H1 (cell line): ENCODE results near the gene GNB1L. TPM values are rescaled to one million over a fixed set of nuclear protein-coding genes. Genes with fewer than 3 reads are reported as not detected.

Source experiments
- CTCF ChIA-PET: fragments of 300-600 bp; sonication (Branson Sonifier 250); formaldehyde crosslinking; loops from one replicate; lab custom pipeline; 2021; ENCODE audit not compliant: partially characterized antibody; lab: Charles Lee
- POLR2A ChIA-PET: fragments of 300-600 bp; sonication (Branson Sonifier 250); formaldehyde crosslinking; loops from one replicate; lab custom pipeline; 2021; ENCODE audit warnings: inconsistent platforms; ENCODE audit not compliant: partially characterized antibody; lab: Charles Lee
- DNase-seq, 2 experiments: peaks; one replicate each; pipeline versions ENCODE4 v3.0.0 to v3.0.0-alpha.2; 2010 to 2022; ENCODE audit warnings: low spot score in 2 of 2, low read depth in 1 of 2, mixed read lengths in 1 of 2
- FAIRE-seq: peaks from 2 replicates; lab custom pipeline; 2011; peaks lifted over from hg19 to GRCh38; lab: Jason Lieb, UNC
- H2AFZ ChIP-seq: 2 replicates; pipeline ENCODE4 v1.8.1; 2012; ENCODE audit warnings: low read length, inconsistent platforms
- H2AK5ac ChIP-seq: 2 replicates; pipeline ENCODE4 v1.6.1; 2013; ENCODE audit warnings: low read depth, low read length
- H2BK120ac ChIP-seq: replicated peaks from 2 replicates; pipeline ENCODE3; 2013; ENCODE audit warnings: low read depth, low read length, inconsistent platforms
- H2BK12ac ChIP-seq: 2 replicates; pipeline ENCODE4 v1.6.1; 2013; ENCODE audit warnings: low read depth, low read length
- H2BK15ac ChIP-seq: 2 replicates; pipeline ENCODE4 v1.6.1; 2013; ENCODE audit warnings: low read length
- H2BK20ac ChIP-seq: 2 replicates; pipeline ENCODE4 v1.6.1; 2013; ENCODE audit warnings: low read length
- H2BK5ac ChIP-seq: 2 replicates; pipeline ENCODE4 v1.6.1; 2013; ENCODE audit warnings: low read depth, low read length
- H3K14ac ChIP-seq: 2 replicates; pipeline ENCODE4 v1.6.1; 2013; ENCODE audit warnings: inconsistent platforms; ENCODE audit not compliant: insufficient read length
- H3K18ac ChIP-seq: 2 replicates; pipeline ENCODE4 v1.6.1; 2013; ENCODE audit warnings: low read length; ENCODE audit errors: extremely low read depth
- H3K23ac ChIP-seq: 2 replicates; pipeline ENCODE4 v1.6.1; 2013; ENCODE audit warnings: inconsistent platforms; ENCODE audit not compliant: insufficient read length
- H3K23me2 ChIP-seq: 2 replicates; pipeline ENCODE4 v1.6.1; 2013; ENCODE audit warnings: low read depth, low read length
- H3K27ac ChIP-seq: 2 replicates; pipeline ENCODE4 v1.6.1; 2011; ENCODE audit warnings: low read depth, low read length, inconsistent platforms
- H3K27me3 ChIP-seq, 4 experiments: replicated peaks in 1 of 4; 1 replicate in 1 of 4; 2 replicates in 3 of 4; pipeline versions ENCODE4 v1.6.1 to v1.8.1; 2011 to 2013; ENCODE audit warnings: low read length in 3 of 4, mild to moderate bottlenecking in 3 of 4, inconsistent platforms in 2 of 4, mixed read lengths in 2 of 4, moderate library complexity in 1 of 4; ENCODE audit not compliant: control insufficient read depth in 3 of 4, insufficient read depth in 3 of 4; ENCODE audit errors: extremely low read depth in 1 of 4
- H3K36me3 ChIP-seq, 4 experiments: 2 replicates each; pipeline versions ENCODE4 v1.6.1 to v1.8.1; 2011 to 2013; ENCODE audit warnings: mild to moderate bottlenecking in 4 of 4, low read length in 3 of 4, moderate library complexity in 2 of 4, control low read depth in 1 of 4, inconsistent platforms in 1 of 4; ENCODE audit not compliant: insufficient read depth in 4 of 4, control insufficient read depth in 2 of 4
- H3K4ac ChIP-seq: replicated peaks from 2 replicates; pipeline ENCODE3; 2013; ENCODE audit warnings: low read length, low read depth, mixed read lengths, inconsistent platforms; ENCODE audit not compliant: insufficient read length
- H3K4me1 ChIP-seq, 4 experiments: replicated peaks in 1 of 4; 1 replicate in 1 of 4; 2 replicates in 3 of 4; pipeline versions ENCODE4 v1.6.1 to v1.8.1; 2011 to 2013; ENCODE audit warnings: low read length in 3 of 4, inconsistent platforms in 2 of 4, mixed read lengths in 1 of 4; ENCODE audit not compliant: insufficient read depth in 4 of 4, control insufficient read depth in 3 of 4
- H3K4me2 ChIP-seq, 2 experiments: 2 replicates each; pipeline versions ENCODE4 v1.6.1 to v1.8.1; 2011 to 2013; ENCODE audit warnings: low read depth in 2 of 2, low read length in 2 of 2, control low read depth in 1 of 2, inconsistent platforms in 1 of 2, mild to moderate bottlenecking in 1 of 2; ENCODE audit not compliant: insufficient read depth in 1 of 2
- H3K4me3 ChIP-seq, 4 experiments: fragments of 200-600, 300-600 bp in 1 of 4; sonication (generic), shearing (Covaris generic), sonication (Bioruptor Twin) in 1 of 4; 2 replicates each; pipeline versions ENCODE4 v1.5.1 to v1.8.1; 2011 to 2016; ENCODE audit warnings: low read length in 4 of 4, low read depth in 3 of 4, control low read depth in 2 of 4, inconsistent platforms in 2 of 4, mild to moderate bottlenecking in 2 of 4, mixed read lengths in 1 of 4, moderate library complexity in 1 of 4; ENCODE audit not compliant: insufficient read depth in 2 of 4; ENCODE audit errors: extremely low read depth in 1 of 4
- H3K56ac ChIP-seq: replicated peaks from 2 replicates; pipeline ENCODE3; 2013; ENCODE audit warnings: low read depth, mild to moderate bottlenecking, mixed read lengths, low read length, inconsistent platforms; ENCODE audit not compliant: insufficient read length
- H3K79me1 ChIP-seq: 2 replicates; pipeline ENCODE4 v1.6.1; 2013; ENCODE audit warnings: low read depth, low read length, control low read depth
- H3K79me2 ChIP-seq, 2 experiments: 2 replicates each; pipeline versions ENCODE4 v1.6.1 to v1.8.1; 2012 to 2013; ENCODE audit warnings: low read length in 2 of 2, mild to moderate bottlenecking in 2 of 2, inconsistent platforms in 1 of 2; ENCODE audit not compliant: insufficient read depth in 2 of 2, control insufficient read depth in 1 of 2
- H3K9ac ChIP-seq, 4 experiments: replicated peaks in 1 of 4; 1 replicate in 1 of 4; 2 replicates in 3 of 4; pipeline versions ENCODE4 v1.6.1 to v1.8.1; 2011 to 2013; ENCODE audit warnings: low read depth in 3 of 4, low read length in 3 of 4, control low read depth in 2 of 4, mild to moderate bottlenecking in 2 of 4, moderate library complexity in 2 of 4, inconsistent platforms in 1 of 4; ENCODE audit errors: extremely low read depth in 1 of 4
- H3K9me3 ChIP-seq, 2 experiments: 2 replicates each; pipeline versions ENCODE4 v1.6.1 to v1.8.1; 2012 to 2013; ENCODE audit warnings: mild to moderate bottlenecking in 2 of 2, moderate library complexity in 2 of 2, control low read depth in 1 of 2, inconsistent platforms in 1 of 2, low read depth in 1 of 2, low read length in 1 of 2, mixed read lengths in 1 of 2; ENCODE audit not compliant: insufficient read depth in 2 of 2
- H4K20me1 ChIP-seq, 2 experiments: replicated peaks in 1 of 2; 2 replicates each; pipeline versions ENCODE3 to v1.8.1; 2011 to 2013; ENCODE audit warnings: inconsistent platforms in 2 of 2, low read length in 2 of 2, mild to moderate bottlenecking in 1 of 2; ENCODE audit not compliant: insufficient read depth in 2 of 2, control insufficient read depth in 1 of 2
- H4K5ac ChIP-seq: 2 replicates; pipeline ENCODE4 v1.6.1; 2013; ENCODE audit warnings: low read length, low read depth, mixed read lengths, inconsistent platforms; ENCODE audit not compliant: insufficient read length
- H4K8ac ChIP-seq: 2 replicates; pipeline ENCODE4 v1.8.0; 2013; ENCODE audit warnings: mild to moderate bottlenecking, moderate library complexity, low read length, inconsistent platforms; ENCODE audit not compliant: insufficient read depth; ENCODE audit errors: extremely low read depth
- H4K91ac ChIP-seq: replicated peaks from 2 replicates; pipeline ENCODE3; 2013; ENCODE audit warnings: low read length, mixed read lengths, inconsistent platforms; ENCODE audit not compliant: insufficient read length
- USF2 ChIP-seq: IDR thresholded peaks from 2 replicates; pipeline ENCODE4 v1.6.1; 2011; ENCODE audit warnings: low read length, improper control_type of control experiment
- WGBS, 2 experiments: shearing (Covaris generic) in 1 of 2; methylation state at CpG; one replicate each; pipeline versions ENCODE4 v1.1.6 to v1.1.7; 2013 to 2015; ENCODE audit warnings: low lambda C conversion rate in 2 of 2, mixed read lengths in 2 of 2, inconsistent platforms in 1 of 2, low coverage in 1 of 2, missing lambda C conversion rate in 1 of 2; ENCODE audit not compliant: insufficient replicate concordance in 2 of 2, insufficient coverage in 1 of 2, insufficient read length in 1 of 2; ENCODE audit errors: extremely low coverage in 1 of 2, missing lambda C conversion rate in 1 of 2; 5-methylcytosine and 5-hydroxymethylcytosine counted together
- polyA plus RNA-seq, 7 experiments: library from polyadenylated mRNA; depleted of rRNA in 3 of 7; stranded (reverse) in 5 of 7; unstranded in 2 of 7; fragments of >200 nt in 5 of 7; fragments of 200-250 nt in 2 of 7; gene quantifications; 1 replicate in 5 of 7; 2 replicates in 1 of 7; 4 replicates in 1 of 7; pipeline versions ENCODE4 v1.2.1 to v1.2.3, GENCODE V29; 2011 to 2013; ENCODE audit warnings: missing spikeins in 2 of 7, mixed read lengths in 2 of 7
- total RNA-seq: library from RNA; stranded (reverse); fragmentation: NEBNext Ultra II Directional; extraction: Animal tissue kit (Norgen Biotek cat#: 25700); gene quantifications from 2 replicates; pipeline ENCODE4 v1.2.1, GENCODE V29; 2021

The GNB1L gene
- total and polyA plus RNA-seq, 2 of the 8 experiments (the other 6 are each of a cell fraction or from before 2014, with no cell fraction given) = 14.0 to 15.6 TPM

- Histone ChIP-seq H3K79me1 (no peaks in the 10 kb centered on the region), H3K4me2 (no peak overlapping the region), H3K27ac (no peak overlapping the region), H4K20me1 (no peaks in the 10 kb centered on the region), H2BK15ac (peak overlapping the region; percentile 29; the same call in 1 of the 2 replicates), H3K4me1 (peaks cover 0 to 10% (median under 1%) of the 10 kb centered on the region in 4 experiments; a peak in 2 of 7 replicates), H2BK20ac (no peak overlapping the region), H3K56ac (no peak overlapping the region), H3K9me3 (no peaks in the 10 kb centered on the region)
- no peak for FAIRE-seq
- POLR2A ChIA-PET = interaction anchor here (0.6 to 0.7 kb wide), 2 partner anchors 158 to 266 kb away, joined by 3 read pairs; partner anchors contain the start of gene CDC45
- no peak for TF ChIP-seq USF2
- TF ChIP-seq, all 59 proteins: peak for 0
- Histone ChIP-seq H3K79me2 (no peaks in the 10 kb centered on the region), H4K91ac (peak overlapping the region; percentile 74), H4K5ac (no peak overlapping the region), H2BK120ac (no peak overlapping the region), H2BK12ac (0 out of 2 replicates have a peak overlapping the region, but pooled peaks have one; percentile 50), H2AK5ac (peak overlapping the region; percentile 65; the same call in 1 of the 2 replicates), H3K18ac (peak overlapping the region; percentile 19; the same call in 1 of the 2 replicates), H3K23me2 (no peaks in the 10 kb centered on the region; the same call in 1 of the 2 replicates), H3K14ac (no peak overlapping the region), H3K27me3 (peaks cover 0 to 2% (median 0%) of the 10 kb centered on the region in 4 experiments; a peak in 4 of 7 replicates), H3K4ac (no peak overlapping the region), H3K9ac (no peak overlapping the region), H2AFZ (no peak overlapping the region), H2BK5ac (peak overlapping the region; percentile 71; the same call in 1 of the 2 replicates), H4K8ac (no peak overlapping the region), H3K36me3 (no peaks in the 10 kb centered on the region), H3K23ac (no peak overlapping the region), H3K4me3 (no peak overlapping the region)
- CTCF ChIA-PET = interaction anchor here (1.0 to 16.5 kb wide), 11 partner anchors 9 to 212 kb away, joined by 3 to 168 read pairs (median 6); partner anchors contain the start of genes COMT, GP1BB and TXNRD2
- 86% methylated on average over 16 of the region's 24 CpGs; no CpG with 5 or more reads in 1 of the 2 experiments for WGBS, 2 experiments
- DNase-seq = no peak
Observed at GRCh38 chr22:19745155-19746101, 109.2 kb downstream of the GNB1L start.
